Measurements from ENCODE around the gene FMN2.

FMN2 gene

GRCh38 chr1:240145120-240145519 lies 53.4 kb downstream of the FMN2 start:
- no peak for TF ChIP-seq CTCF (IDR thresholded peaks at IDR 0.05; ENCODE audit: extremely low read depth, insufficient read depth, missing control alignments)
- DNase-seq (ENCODE audit: low spot score), result no peak
- in situ Hi-C loops (cut with MboI; ENCODE audit: low pct_unique_long_range_greater_than_20kb, low sequenced_read_pairs, unreplicated experiment), result no loop called here

- no peak for TF ChIP-seq CTCF (IDR thresholded peaks at IDR 0.05; ENCODE audit: extremely low read depth, insufficient read depth, missing control alignments)
- no peak for DNase-seq (ENCODE audit: low spot score)
- in situ Hi-C loops (cut with MboI; ENCODE audit: low pct_unique_long_range_greater_than_20kb, low sequenced_read_pairs, unreplicated experiment), result no loop called here
These were observed 56.6 kb downstream of the FMN2 start for GRCh38 chr1:240148333-240148732.

- peak; percentile 70 for TF ChIP-seq CTCF (IDR thresholded peaks at IDR 0.05; ENCODE audit: extremely low read depth, insufficient read depth, missing control alignments)
- in situ Hi-C loops (cut with MboI; ENCODE audit: low pct_unique_long_range_greater_than_20kb, low sequenced_read_pairs, unreplicated experiment), result no loop called here
- DNase-seq (ENCODE audit: low spot score), result peak; percentile 21
These were observed 57.9 kb downstream of the FMN2 start for GRCh38 chr1:240149484-240150094.

GRCh38 chr1:240151136-240151735 lies 59.6 kb downstream of the FMN2 start:
- in situ Hi-C loops (cut with MboI; ENCODE audit: low pct_unique_long_range_greater_than_20kb, low sequenced_read_pairs, unreplicated experiment), result no loop called here
- no peak for DNase-seq (ENCODE audit: low spot score)
- TF ChIP-seq CTCF (IDR thresholded peaks at IDR 0.05; ENCODE audit: extremely low read depth, insufficient read depth, missing control alignments), result no peak

GRCh38 chr1:240152611-240153297 lies 61.1 kb downstream of the FMN2 start:
- in situ Hi-C loops (cut with MboI; ENCODE audit: low pct_unique_long_range_greater_than_20kb, low sequenced_read_pairs, unreplicated experiment), result no loop called here
- TF ChIP-seq CTCF (IDR thresholded peaks at IDR 0.05; ENCODE audit: extremely low read depth, insufficient read depth, missing control alignments), result no peak
- DNase-seq (ENCODE audit: low spot score), result no peak

GRCh38 chr1:240155605-240156004 lies 63.9 kb downstream of the FMN2 start:
- in situ Hi-C loops (cut with MboI; ENCODE audit: low pct_unique_long_range_greater_than_20kb, low sequenced_read_pairs, unreplicated experiment), result no loop called here
- DNase-seq (ENCODE audit: low spot score), result no peak
- TF ChIP-seq CTCF (IDR thresholded peaks at IDR 0.05; ENCODE audit: extremely low read depth, insufficient read depth, missing control alignments), result no peak
